Stimulated activated CD8-positive, alpha-beta memory T cell treated with anti-CD3 and anti-CD28 coated beads, Interleukin-7, amount 100 ng/mL, for 24 hours (primary cell): ENCODE results near the gene CCSER1.
"Not testable (repeated sequence)": the region's sequence is repeated elsewhere in the genome, so short reads cannot be mapped to it uniquely, and the experiment has no call there.

ENCODE experiments used
- DNase-seq: peaks from one replicate; pipeline ENCODE4 v3.0.0-alpha.2; 2020; ENCODE audit warnings: low read depth

The CCSER1 gene

DNA sequence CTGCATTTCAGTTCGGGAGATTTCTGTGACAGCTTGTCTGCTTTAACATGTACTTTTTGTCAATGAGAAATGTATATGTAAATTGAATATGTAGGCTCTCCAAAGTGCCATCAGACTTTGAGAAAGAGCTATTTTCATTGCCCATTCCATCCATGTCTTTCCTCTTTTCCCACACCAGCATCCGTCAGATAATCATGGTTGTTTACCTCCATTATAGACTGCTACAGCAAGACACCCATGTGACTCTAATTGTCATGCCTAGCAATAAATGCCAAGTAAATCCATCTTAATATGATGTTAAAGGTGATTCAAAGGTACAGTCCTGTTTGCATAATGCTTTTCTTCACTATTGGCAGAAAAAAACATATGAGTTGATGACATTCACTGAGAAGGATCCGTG, 1157.3 kb downstream of the CCSER1 start:
- DNase-seq = no peak

DNA sequence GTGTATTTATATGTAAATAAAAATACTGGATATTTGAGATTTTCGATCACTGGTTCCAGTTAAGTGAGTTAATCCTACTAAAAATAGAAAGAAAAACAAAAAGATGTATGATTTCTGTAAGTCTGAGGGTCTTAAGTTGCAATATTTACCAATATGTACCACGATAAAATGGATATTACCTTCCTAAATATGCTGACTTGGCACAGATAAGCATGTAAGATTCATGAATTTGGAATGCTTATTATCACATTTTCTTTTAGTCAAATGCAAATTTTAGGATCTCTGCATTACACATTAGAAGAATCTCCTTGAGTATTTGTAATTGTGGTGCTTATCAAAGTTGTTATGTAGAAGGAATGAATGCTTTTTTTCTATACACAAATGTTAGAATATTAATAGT, 1158.3 kb downstream of the CCSER1 start:
- no peak for DNase-seq

DNA sequence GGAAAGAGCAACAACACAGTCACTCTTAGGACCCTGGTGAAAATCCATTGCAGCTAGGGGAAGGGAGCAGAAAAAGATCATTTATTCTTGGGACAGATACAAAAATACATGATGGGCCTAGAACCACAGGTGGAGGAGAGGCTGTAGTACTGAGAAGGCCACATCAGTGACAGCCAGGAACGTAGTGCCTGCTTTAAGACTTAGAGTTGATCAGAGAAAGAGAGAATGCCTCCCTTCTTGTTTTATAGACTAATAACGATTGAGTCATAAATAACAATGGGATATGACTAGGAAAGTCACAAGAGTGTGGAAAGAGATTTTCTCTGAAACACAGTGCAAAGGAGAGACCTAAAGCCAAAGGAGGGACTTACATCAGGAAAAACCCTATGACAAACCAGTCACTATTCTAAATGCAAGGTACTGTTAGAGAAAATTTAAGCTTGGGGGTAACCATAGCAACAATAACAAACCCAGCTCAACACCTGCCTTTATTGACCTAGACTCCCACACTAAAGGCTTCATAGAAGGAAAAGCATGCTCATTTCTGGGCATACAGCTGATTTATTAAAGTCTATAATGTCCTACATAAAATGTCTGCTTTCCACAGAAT, 1161.6 kb downstream of the CCSER1 start:
- no peak for DNase-seq

DNA sequence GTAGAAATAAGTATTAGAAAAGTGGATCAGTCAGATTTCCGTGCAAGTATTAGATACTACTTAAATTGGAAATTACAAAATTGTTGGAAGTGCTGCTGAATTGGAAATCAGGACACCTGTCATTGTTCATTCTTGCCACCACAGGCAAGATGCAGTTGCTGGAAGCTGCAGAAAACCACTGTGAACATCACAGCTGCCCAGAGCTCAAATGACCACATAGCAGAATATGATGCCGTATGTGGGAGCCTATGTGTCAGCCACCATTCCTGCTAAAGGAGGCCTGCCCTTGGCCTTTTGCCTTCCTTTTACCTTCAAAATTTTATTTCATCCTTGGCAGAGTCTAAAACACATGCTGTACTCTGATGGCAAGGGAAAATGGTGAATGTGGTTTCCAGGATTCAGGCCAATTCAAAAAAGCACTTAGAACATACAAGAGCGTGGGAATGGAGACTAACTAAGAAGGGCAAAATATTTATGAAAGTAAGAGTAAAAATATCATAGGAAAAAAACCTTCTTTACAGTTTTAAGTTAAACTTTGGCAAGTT, 1171.0 kb downstream of the CCSER1 start:
- DNase-seq = no peak

DNA sequence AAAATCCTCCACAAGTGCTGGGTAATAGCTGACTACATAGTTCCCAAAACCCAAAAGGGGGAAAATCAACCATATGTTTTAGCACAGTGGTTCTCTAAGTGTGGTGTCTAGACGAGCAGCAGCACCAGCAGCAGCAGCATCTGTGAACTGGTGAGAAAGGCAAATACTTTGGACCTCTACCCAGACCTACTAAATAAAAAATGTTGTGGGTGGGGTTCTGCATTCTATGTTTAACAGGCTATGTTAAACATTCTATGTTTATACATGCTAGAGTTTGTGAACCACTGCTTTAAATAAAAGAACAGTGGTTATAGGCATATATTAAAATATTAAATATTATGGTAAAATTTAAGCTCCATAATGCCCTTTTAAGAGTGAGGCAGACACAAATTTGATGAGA, 1171.6 kb downstream of the CCSER1 start:
- no peak for DNase-seq

DNA sequence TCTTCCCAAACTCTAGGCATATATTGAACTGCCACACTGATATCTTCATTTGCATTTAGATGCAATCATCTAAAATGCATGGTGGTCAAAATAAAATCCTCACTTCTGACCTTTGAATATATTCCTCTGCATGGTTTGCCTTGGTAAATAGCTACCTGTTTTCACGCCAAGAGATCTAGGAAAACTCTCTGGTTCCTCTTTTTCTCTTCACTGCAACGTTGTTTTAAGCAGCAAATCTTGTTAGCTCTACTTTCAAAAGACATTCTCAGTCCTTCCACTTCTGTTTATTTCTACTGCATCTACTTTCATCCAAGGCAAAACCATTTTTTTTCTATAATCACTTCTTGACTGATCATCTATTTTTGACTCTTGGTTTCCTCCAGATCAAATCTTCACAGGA, 1174.9 kb downstream of the CCSER1 start:
- no peak for DNase-seq

DNA sequence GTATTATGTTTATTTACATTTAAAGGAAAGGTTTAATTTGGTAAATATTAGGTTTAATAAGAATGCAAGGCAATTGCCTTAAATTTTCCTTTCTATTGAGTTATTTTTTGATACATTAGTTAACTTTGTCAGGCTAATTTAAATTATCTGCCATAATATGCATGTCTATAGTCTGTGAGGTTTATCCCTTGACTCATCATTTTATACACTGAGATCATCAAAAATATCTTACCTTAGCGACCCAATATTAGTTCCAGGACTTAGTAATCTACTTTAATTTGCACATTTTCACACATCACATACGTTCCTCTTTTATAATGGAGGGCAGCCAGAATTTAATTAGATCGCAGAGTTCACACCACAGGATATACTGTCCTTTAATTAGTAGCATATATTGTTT, 1177.1 kb downstream of the CCSER1 start:
- DNase-seq = no peak

DNA sequence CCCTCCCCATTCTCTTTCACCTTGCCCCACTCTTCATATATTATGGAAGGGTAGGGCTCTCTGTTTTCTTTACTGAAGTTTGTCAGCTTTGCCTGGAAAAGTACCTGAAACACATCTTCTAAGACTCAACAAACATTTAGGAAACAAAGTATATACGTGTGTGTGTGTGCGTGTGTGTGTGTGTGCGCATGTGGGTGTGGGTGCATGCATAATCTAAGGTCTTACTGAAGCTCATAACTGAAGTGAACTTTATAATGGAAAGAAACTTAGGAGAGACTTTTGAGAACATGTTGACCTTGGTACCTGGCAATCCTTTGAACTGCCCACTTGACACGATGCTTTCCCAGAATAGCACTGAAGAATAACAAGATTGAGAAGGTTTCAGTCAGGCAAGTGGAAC, 1190.2 kb downstream of the CCSER1 start:
- DNase-seq = no peak

DNA sequence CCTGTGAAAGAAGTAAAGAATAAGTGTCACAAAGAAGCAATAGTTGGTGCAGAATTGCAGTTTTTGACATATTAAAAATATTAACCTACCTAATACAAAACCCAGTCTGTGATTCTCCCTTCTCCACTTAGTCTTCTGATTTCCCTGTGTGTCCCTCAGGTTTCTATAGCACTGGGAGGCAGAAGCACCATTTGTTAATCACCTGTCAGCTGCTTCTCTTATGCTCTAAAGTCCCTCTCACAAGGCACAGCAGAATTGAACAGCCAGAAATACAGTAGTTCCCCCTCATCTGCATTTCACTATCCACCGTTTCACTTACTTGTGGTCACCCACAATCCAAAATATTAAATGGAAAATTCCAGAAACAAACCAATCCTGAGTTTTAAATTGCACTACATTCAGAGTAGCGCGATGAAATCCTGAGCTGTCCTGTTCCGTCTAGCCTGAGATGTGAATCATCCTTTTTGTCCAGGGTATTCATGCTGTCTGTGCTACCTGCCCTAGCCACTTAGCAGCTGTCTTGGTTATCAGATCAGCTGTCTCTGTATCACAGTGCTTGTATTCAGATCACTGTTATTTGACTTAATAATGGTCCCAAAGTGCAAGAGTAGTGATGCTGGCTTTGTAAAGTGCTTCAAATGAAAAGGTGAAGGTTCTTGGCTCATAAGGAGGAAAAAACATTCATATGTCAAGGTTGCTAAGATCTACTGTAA, 1192.5 kb downstream of the CCSER1 start:
- DNase-seq = no peak

DNA sequence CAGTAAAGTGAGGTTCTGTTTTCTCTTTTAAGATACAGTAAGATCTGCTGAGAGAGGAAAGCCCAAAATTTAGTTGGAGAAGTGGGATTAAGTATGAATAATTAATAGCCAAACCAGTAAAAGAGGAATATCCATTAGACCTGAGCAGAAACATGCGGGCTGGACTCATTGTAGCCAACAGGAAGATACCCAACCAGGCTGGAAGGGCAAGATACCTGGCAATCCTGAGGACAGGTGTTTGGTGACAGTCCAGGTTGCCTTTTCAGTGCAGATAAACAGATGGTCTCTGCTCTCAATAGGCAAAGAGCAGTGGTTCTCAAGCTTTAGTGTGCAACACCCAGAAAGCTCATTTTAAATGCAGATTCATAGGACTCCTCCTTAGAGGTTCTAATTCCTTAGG, 1195.8 kb downstream of the CCSER1 start:
- no peak for DNase-seq

DNA sequence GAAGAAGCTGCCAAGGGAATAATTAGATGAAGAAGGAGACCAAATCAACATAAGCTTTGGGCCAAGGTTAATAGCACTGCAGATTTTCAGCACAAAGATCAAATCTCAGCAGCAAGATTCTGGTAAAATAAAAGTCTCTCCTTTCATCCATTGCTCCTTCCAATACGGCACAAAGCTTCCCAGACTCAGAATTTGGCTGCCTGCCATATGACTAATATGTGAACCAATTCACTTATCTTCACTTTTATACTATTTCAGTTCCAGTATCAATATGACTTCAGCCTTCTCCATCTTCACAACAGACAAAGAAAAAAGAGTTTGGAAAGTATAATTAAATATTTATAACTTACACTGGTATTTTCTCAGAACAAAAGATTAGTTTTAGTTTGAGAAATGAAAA, 1198.3 kb downstream of the CCSER1 start:
- no peak for DNase-seq

DNA sequence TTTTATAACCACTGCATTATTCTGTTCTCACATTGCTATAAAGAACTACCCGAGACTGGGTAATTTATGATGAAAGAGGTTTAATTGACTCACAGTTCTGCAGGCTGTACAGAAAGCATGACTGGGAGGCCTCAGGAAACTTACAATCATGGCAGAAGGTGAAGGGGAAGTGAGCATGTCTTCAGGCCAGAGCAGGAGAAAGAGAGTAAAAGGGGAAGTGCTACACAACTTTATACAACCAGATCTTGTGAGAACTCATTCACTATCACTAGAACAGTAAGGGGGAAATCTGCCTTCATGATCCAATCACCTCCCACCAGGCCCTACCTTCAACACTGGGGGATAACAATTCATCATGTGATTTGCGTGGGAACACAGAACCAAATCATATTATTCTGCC, 1199.0 kb downstream of the CCSER1 start:
- DNase-seq = not testable (repeated sequence)

DNA sequence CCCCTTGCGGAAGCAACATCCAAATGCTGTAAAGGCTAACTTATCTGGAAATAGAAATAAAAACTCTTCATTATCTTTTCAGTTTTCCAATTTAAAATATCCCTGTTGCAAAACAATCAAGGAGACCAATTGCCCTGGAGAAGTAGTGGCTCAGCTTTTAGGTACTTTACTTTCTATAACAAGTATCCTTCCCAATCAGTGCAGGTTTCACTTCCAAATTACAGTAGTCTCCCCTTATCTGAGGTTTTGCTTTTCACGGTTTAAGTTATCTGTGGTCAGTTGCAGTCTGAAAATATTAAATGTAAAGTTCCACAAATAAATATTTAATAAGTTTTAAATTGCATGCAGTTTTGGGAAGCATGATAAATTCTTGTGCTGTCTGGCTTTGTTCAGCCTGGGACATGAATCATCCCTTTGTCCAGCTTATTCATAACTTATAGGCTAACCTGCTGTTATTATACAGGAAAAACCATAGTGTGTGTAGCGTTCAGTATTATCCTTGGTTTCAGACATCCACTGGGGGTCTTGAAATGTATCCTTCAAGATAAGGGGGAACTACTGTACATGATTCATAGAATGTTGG, 1203.5 kb downstream of the CCSER1 start:
- DNase-seq = no peak

DNA sequence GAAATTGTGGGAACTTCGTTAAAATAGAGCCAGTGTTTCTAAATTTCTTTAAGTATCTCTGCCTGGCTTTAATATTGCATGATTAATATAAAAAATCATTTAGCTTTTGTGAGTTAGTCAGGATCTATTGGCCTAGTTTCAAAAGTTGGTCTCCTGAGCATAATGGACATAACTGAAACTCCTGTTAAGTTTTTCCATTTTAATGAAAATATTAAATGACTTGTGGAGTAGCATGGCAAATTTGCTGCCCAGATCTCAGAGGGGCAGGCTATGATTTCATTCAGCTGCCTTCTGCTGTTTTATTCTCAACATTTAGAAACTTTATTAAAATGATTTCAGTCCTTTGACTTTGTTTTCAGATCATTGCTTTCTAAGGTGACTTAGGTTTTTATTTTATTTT, 1213.6 kb downstream of the CCSER1 start:
- DNase-seq = no peak

DNA sequence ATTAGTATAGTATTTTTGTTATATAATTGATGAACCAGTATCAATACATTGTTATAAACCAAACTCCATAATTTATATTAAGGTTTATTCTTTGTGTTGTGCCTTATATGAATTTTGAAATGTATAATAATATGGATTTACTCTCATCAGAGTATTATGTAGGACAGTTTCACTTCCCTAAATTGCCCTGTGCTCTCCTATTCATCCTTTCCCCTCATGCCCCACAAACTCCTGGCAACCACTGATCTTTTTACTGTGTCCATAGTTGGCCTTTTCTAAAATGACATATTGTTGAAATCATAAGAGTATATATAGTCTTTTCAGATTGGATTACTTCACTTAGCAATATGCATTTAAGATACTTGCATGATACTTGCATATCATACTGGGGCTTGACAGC, 1218.4 kb downstream of the CCSER1 start:
- no peak for DNase-seq

DNA sequence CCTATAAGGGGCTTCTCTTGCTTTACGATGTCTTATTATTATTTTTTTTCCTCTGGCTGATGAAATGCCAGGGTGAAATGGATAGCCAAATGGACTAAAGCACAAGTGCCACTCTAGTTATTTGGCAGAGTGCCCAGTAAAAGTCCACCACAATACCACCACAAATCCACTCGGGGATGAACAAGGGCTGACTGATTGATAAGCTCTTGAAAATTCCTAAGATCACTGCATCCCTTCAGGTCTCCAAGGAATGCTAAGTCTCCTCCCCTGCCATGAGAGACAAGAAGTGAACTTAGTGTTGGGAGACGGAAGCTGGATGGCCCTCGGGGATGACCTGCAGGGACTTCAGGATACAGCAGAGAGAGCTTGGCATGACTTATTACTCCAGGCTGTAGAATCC, 1229.3 kb downstream of the CCSER1 start:
- DNase-seq = not testable (repeated sequence)

DNA sequence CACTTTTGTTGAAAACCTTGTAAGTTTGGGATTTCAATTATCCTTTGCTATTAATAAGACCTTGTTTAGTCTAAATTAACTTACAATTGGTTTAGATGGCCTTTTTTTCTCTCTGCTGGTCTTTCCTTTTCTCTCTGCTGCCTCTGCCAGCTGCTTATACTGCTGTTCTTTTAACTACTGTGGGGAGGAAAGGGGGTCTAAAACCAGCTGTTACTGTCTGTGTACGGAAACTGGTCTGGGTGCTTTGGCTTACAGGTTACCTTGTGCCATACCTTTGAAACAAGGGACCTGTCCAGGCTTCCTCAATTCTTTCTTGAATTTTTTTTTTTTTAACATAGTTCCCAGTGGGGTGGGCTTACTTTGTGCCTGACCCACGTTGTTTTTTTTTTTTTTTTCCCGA, 1230.8 kb downstream of the CCSER1 start:
- not testable (repeated sequence) for DNase-seq

DNA sequence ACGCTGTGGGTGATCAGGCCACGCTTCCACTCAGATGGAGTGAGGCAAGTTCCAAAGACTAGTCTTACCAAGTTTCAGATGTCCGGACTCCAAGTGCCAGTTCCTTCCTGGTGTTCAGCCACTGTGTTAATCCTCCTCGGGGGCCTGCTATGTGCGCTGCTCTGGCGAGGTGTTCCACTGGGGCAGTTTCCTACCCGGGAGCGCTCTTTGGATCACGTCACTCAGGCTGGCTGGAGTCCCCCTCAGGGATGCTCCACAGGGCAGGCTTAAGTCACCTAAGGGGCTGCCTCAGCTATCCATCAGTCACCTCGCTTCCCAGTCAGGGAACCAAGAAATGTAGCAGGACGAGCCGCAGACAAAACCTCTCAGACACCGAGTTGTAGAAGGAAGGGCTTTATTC, 1231.4 kb downstream of the CCSER1 start:
- not testable (repeated sequence) for DNase-seq

DNA sequence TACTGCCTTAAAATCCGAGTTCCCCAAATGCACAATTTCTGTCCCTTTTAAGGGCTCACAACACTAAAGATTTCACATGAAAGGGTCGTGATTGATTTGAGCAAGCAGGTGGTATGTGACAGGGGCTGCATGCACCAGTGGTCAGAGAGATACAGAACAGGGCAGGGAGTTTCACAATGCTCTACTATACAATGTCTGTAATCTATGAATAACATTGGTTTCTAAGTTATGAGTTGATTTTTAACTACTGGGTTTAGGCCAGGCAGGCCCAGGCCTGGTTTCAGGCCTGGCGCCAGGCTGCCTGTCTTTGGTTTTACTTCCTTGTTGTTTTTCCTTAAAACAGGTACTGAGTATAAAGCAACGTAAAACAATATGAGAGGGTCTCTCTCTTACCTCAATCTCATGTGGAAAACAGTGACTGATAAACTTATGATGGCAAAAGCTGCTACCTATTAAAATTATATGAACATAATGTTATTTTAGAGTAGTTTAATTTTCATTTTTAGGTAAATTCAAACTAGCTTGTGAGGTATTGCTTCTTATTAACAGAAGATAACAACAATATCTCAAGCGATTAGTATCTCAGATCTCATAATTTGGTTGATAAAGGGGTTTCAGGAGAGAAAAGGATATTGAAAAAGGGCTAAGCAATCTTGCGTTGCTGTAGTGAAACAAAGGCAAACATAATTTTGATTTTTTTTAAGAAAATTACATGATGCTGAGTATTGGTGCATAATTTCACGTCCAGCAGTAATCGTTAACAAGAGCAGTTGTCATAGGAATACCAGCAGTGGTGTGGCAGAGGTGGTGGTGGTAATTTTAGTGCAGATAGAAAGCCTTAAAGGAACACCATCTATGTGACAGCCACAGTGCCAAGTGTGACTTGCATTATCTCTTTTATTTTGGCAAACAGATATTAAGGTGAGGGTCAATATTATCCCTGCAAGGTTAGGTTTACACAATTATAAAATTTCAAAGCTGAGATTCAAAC, 1232.1 kb downstream of the CCSER1 start:
- no peak for DNase-seq

DNA sequence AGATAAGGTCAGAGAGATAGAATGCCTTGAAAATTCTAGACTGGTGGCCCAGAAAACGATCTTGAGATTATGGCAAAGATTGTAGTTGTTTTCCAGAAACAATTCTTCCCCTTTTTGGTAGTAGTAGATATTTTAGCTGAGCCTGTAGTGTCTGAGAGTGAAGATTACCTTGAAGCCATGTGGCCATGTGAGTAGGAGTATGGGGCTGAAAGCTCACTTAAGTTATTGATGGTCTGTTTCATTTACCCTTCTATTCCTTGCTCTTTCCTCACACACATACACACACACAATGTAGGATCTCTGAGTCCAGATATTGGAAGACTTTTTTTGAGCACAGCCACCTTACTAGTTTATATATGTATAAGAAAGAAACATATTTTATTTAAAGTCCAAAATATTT, 1234.9 kb downstream of the CCSER1 start:
- no peak for DNase-seq

DNA sequence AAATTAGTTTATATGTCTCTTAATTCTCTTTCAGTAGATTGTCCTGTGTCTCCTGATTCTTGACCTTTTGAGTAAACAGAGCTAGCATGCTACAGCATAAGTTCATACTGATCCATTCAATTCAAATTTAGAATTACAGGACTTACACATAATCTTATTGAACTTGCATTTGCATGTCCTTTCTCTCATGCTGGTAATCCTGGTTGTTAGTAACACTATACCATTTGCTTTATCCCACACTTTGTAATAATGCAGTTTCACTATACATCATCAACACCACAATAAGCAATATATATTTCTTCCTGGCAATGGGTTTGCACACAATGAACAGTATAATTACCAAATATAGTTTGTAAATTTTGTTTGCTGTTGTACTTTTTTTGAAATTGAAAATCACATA, 1239.4 kb downstream of the CCSER1 start:
- DNase-seq = no peak

DNA sequence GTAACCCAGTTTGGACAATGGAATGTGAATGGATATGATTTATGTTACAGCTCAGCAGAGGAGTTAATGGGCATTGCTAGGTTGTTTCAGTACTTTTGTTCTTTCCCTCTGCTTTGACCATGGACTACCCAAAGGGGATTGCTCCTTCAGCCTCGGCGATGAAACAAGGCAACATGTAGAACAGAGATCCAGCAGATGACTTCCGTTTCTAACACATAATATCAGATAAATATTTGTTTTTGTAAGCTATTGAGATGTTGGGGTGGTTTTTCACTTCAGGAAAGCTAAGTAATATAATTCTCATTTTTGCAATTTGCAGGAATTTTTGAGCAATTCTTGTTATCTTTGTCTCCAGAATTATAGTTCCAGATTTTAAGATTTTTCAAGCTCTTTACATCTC, 1241.9 kb downstream of the CCSER1 start:
- DNase-seq = no peak
